H1 (cell line): ENCODE results near the gene DCBLD2. TPM values are rescaled to one million over a fixed set of nuclear protein-coding genes. Genes with fewer than 3 reads are reported as not detected.

Experiments
- CTCF ChIA-PET: fragments of 300-600 bp; sonication (Branson Sonifier 250); formaldehyde crosslinking; loops from one replicate; lab custom pipeline; 2021; ENCODE audit not compliant: partially characterized antibody; lab: Charles Lee
- POLR2A ChIA-PET: fragments of 300-600 bp; sonication (Branson Sonifier 250); formaldehyde crosslinking; loops from one replicate; lab custom pipeline; 2021; ENCODE audit warnings: inconsistent platforms; ENCODE audit not compliant: partially characterized antibody; lab: Charles Lee
- DNase-seq, 2 experiments: peaks; one replicate each; pipeline versions ENCODE4 v3.0.0 to v3.0.0-alpha.2; 2010 to 2022; ENCODE audit warnings: low spot score in 2 of 2, low read depth in 1 of 2, mixed read lengths in 1 of 2
- FAIRE-seq: peaks from 2 replicates; lab custom pipeline; 2011; peaks lifted over from hg19 to GRCh38; lab: Jason Lieb, UNC
- H2AFZ ChIP-seq: 2 replicates; pipeline ENCODE4 v1.8.1; 2012; ENCODE audit warnings: low read length, inconsistent platforms
- H2AK5ac ChIP-seq: 2 replicates; pipeline ENCODE4 v1.6.1; 2013; ENCODE audit warnings: low read depth, low read length
- H2BK120ac ChIP-seq: replicated peaks from 2 replicates; pipeline ENCODE3; 2013; ENCODE audit warnings: low read depth, low read length, inconsistent platforms
- H2BK12ac ChIP-seq: 2 replicates; pipeline ENCODE4 v1.6.1; 2013; ENCODE audit warnings: low read depth, low read length
- H2BK15ac ChIP-seq: 2 replicates; pipeline ENCODE4 v1.6.1; 2013; ENCODE audit warnings: low read length
- H2BK20ac ChIP-seq: 2 replicates; pipeline ENCODE4 v1.6.1; 2013; ENCODE audit warnings: low read length
- H2BK5ac ChIP-seq: 2 replicates; pipeline ENCODE4 v1.6.1; 2013; ENCODE audit warnings: low read depth, low read length
- H3K14ac ChIP-seq: 2 replicates; pipeline ENCODE4 v1.6.1; 2013; ENCODE audit warnings: inconsistent platforms; ENCODE audit not compliant: insufficient read length
- H3K18ac ChIP-seq: 2 replicates; pipeline ENCODE4 v1.6.1; 2013; ENCODE audit warnings: low read length; ENCODE audit errors: extremely low read depth
- H3K23ac ChIP-seq: 2 replicates; pipeline ENCODE4 v1.6.1; 2013; ENCODE audit warnings: inconsistent platforms; ENCODE audit not compliant: insufficient read length
- H3K23me2 ChIP-seq: 2 replicates; pipeline ENCODE4 v1.6.1; 2013; ENCODE audit warnings: low read depth, low read length
- H3K27ac ChIP-seq: 2 replicates; pipeline ENCODE4 v1.6.1; 2011; ENCODE audit warnings: low read depth, low read length, inconsistent platforms
- H3K27me3 ChIP-seq, 4 experiments: replicated peaks in 1 of 4; 1 replicate in 1 of 4; 2 replicates in 3 of 4; pipeline versions ENCODE4 v1.6.1 to v1.8.1; 2011 to 2013; ENCODE audit warnings: low read length in 3 of 4, mild to moderate bottlenecking in 3 of 4, inconsistent platforms in 2 of 4, mixed read lengths in 2 of 4, moderate library complexity in 1 of 4; ENCODE audit not compliant: control insufficient read depth in 3 of 4, insufficient read depth in 3 of 4; ENCODE audit errors: extremely low read depth in 1 of 4
- H3K36me3 ChIP-seq, 4 experiments: 2 replicates each; pipeline versions ENCODE4 v1.6.1 to v1.8.1; 2011 to 2013; ENCODE audit warnings: mild to moderate bottlenecking in 4 of 4, low read length in 3 of 4, moderate library complexity in 2 of 4, control low read depth in 1 of 4, inconsistent platforms in 1 of 4; ENCODE audit not compliant: insufficient read depth in 4 of 4, control insufficient read depth in 2 of 4
- H3K4ac ChIP-seq: replicated peaks from 2 replicates; pipeline ENCODE3; 2013; ENCODE audit warnings: low read length, low read depth, mixed read lengths, inconsistent platforms; ENCODE audit not compliant: insufficient read length
- H3K4me1 ChIP-seq, 4 experiments: replicated peaks in 1 of 4; 1 replicate in 1 of 4; 2 replicates in 3 of 4; pipeline versions ENCODE4 v1.6.1 to v1.8.1; 2011 to 2013; ENCODE audit warnings: low read length in 3 of 4, inconsistent platforms in 2 of 4, mixed read lengths in 1 of 4; ENCODE audit not compliant: insufficient read depth in 4 of 4, control insufficient read depth in 3 of 4
- H3K4me2 ChIP-seq, 2 experiments: 2 replicates each; pipeline versions ENCODE4 v1.6.1 to v1.8.1; 2011 to 2013; ENCODE audit warnings: low read depth in 2 of 2, low read length in 2 of 2, control low read depth in 1 of 2, inconsistent platforms in 1 of 2, mild to moderate bottlenecking in 1 of 2; ENCODE audit not compliant: insufficient read depth in 1 of 2
- H3K4me3 ChIP-seq, 4 experiments: fragments of 200-600, 300-600 bp in 1 of 4; sonication (generic), shearing (Covaris generic), sonication (Bioruptor Twin) in 1 of 4; 2 replicates each; pipeline versions ENCODE4 v1.5.1 to v1.8.1; 2011 to 2016; ENCODE audit warnings: low read length in 4 of 4, low read depth in 3 of 4, control low read depth in 2 of 4, inconsistent platforms in 2 of 4, mild to moderate bottlenecking in 2 of 4, mixed read lengths in 1 of 4, moderate library complexity in 1 of 4; ENCODE audit not compliant: insufficient read depth in 2 of 4; ENCODE audit errors: extremely low read depth in 1 of 4
- H3K56ac ChIP-seq: replicated peaks from 2 replicates; pipeline ENCODE3; 2013; ENCODE audit warnings: low read depth, mild to moderate bottlenecking, mixed read lengths, low read length, inconsistent platforms; ENCODE audit not compliant: insufficient read length
- H3K79me1 ChIP-seq: 2 replicates; pipeline ENCODE4 v1.6.1; 2013; ENCODE audit warnings: low read depth, low read length, control low read depth
- H3K79me2 ChIP-seq, 2 experiments: 2 replicates each; pipeline versions ENCODE4 v1.6.1 to v1.8.1; 2012 to 2013; ENCODE audit warnings: low read length in 2 of 2, mild to moderate bottlenecking in 2 of 2, inconsistent platforms in 1 of 2; ENCODE audit not compliant: insufficient read depth in 2 of 2, control insufficient read depth in 1 of 2
- H3K9ac ChIP-seq, 4 experiments: replicated peaks in 1 of 4; 1 replicate in 1 of 4; 2 replicates in 3 of 4; pipeline versions ENCODE4 v1.6.1 to v1.8.1; 2011 to 2013; ENCODE audit warnings: low read depth in 3 of 4, low read length in 3 of 4, control low read depth in 2 of 4, mild to moderate bottlenecking in 2 of 4, moderate library complexity in 2 of 4, inconsistent platforms in 1 of 4; ENCODE audit errors: extremely low read depth in 1 of 4
- H3K9me3 ChIP-seq, 2 experiments: 2 replicates each; pipeline versions ENCODE4 v1.6.1 to v1.8.1; 2012 to 2013; ENCODE audit warnings: mild to moderate bottlenecking in 2 of 2, moderate library complexity in 2 of 2, control low read depth in 1 of 2, inconsistent platforms in 1 of 2, low read depth in 1 of 2, low read length in 1 of 2, mixed read lengths in 1 of 2; ENCODE audit not compliant: insufficient read depth in 2 of 2
- H4K20me1 ChIP-seq, 2 experiments: replicated peaks in 1 of 2; 2 replicates each; pipeline versions ENCODE3 to v1.8.1; 2011 to 2013; ENCODE audit warnings: inconsistent platforms in 2 of 2, low read length in 2 of 2, mild to moderate bottlenecking in 1 of 2; ENCODE audit not compliant: insufficient read depth in 2 of 2, control insufficient read depth in 1 of 2
- H4K5ac ChIP-seq: 2 replicates; pipeline ENCODE4 v1.6.1; 2013; ENCODE audit warnings: low read length, low read depth, mixed read lengths, inconsistent platforms; ENCODE audit not compliant: insufficient read length
- H4K8ac ChIP-seq: 2 replicates; pipeline ENCODE4 v1.8.0; 2013; ENCODE audit warnings: mild to moderate bottlenecking, moderate library complexity, low read length, inconsistent platforms; ENCODE audit not compliant: insufficient read depth; ENCODE audit errors: extremely low read depth
- H4K91ac ChIP-seq: replicated peaks from 2 replicates; pipeline ENCODE3; 2013; ENCODE audit warnings: low read length, mixed read lengths, inconsistent platforms; ENCODE audit not compliant: insufficient read length
- RAD21 ChIP-seq, 2 experiments: IDR thresholded peaks in 1 of 2; conservative IDR thresholded peaks in 1 of 2; 2 replicates each; pipeline ENCODE4 v1.6.1; 2011; ENCODE audit warnings: low read depth in 2 of 2, low read length in 2 of 2, improper control_type of control experiment in 1 of 2, inconsistent platforms in 1 of 2, mild to moderate bottlenecking in 1 of 2, moderate library complexity in 1 of 2
- WGBS, 2 experiments: shearing (Covaris generic) in 1 of 2; methylation state at CpG; one replicate each; pipeline versions ENCODE4 v1.1.6 to v1.1.7; 2013 to 2015; ENCODE audit warnings: low lambda C conversion rate in 2 of 2, mixed read lengths in 2 of 2, inconsistent platforms in 1 of 2, low coverage in 1 of 2, missing lambda C conversion rate in 1 of 2; ENCODE audit not compliant: insufficient replicate concordance in 2 of 2, insufficient coverage in 1 of 2, insufficient read length in 1 of 2; ENCODE audit errors: extremely low coverage in 1 of 2, missing lambda C conversion rate in 1 of 2; 5-methylcytosine and 5-hydroxymethylcytosine counted together
- polyA plus RNA-seq, 7 experiments: library from polyadenylated mRNA; depleted of rRNA in 3 of 7; stranded (reverse) in 5 of 7; unstranded in 2 of 7; fragments of >200 nt in 5 of 7; fragments of 200-250 nt in 2 of 7; gene quantifications; 1 replicate in 5 of 7; 2 replicates in 1 of 7; 4 replicates in 1 of 7; pipeline versions ENCODE4 v1.2.1 to v1.2.3, GENCODE V29; 2011 to 2013; ENCODE audit warnings: missing spikeins in 2 of 7, mixed read lengths in 2 of 7
- total RNA-seq: library from RNA; stranded (reverse); fragmentation: NEBNext Ultra II Directional; extraction: Animal tissue kit (Norgen Biotek cat#: 25700); gene quantifications from 2 replicates; pipeline ENCODE4 v1.2.1, GENCODE V29; 2021
- TF ChIP-seq, protein P1 (sequence below): IDR thresholded peaks from 2 replicates; pipeline ENCODE4 v1.6.1; 2012; ENCODE audit warnings: inconsistent platforms
- TF ChIP-seq, protein P2 (sequence below), 3 experiments: IDR thresholded peaks; 1 replicate in 2 of 3; 2 replicates in 1 of 3; pipeline versions ENCODE4 v1.5.1 to v1.6.1; 2011; ENCODE audit warnings: low read length in 3 of 3, mild to moderate bottlenecking in 3 of 3, inconsistent platforms in 2 of 3, low read depth in 1 of 3, moderate library complexity in 1 of 3; ENCODE audit not compliant: insufficient read depth in 1 of 3; ENCODE audit errors: control extremely low read depth in 1 of 3

DCBLD2 gene
- total and polyA plus RNA-seq, 2 of the 8 experiments (the other 6 are each of a cell fraction or from before 2014, with no cell fraction given), result 19.6 to 63.8 TPM

DNA sequence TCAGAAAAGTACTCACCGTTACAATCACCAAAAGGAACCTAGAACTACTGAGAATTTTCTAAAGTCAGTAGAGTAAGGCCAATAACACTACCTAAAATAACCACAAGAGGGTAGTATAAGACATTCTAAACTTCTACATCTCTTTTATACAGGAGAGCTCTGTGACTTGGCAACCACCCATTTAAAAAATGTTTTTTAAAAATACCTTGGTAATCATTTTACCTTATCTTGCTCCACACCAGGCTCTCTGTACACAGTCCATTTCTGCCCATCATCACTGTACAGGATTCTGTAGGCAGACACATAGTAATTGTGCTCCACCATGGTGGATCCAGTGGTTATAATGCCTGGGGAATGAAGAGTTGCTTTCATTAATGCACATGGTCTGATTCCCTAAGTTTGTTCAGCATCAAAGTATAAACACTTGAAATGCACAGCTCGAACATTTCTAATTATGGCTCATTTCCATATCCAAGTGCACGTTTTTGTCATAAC is 83.9 kb downstream of the DCBLD2 start:
- H3K18ac ChIP-seq, result no peak overlapping the region
- no peak overlapping the region for H2AK5ac ChIP-seq
- H4K5ac ChIP-seq, result no peak overlapping the region
- H2BK15ac ChIP-seq, result no peak overlapping the region
- H2BK12ac ChIP-seq, result no peak overlapping the region
- DNase-seq (no peak), FAIRE-seq (peak; percentile 63)
- no peaks in the 10 kb centered on the region for H3K27me3 ChIP-seq
- no peak overlapping the region for H2BK120ac ChIP-seq
- POLR2A ChIA-PET, result interaction anchor here (1.2 kb wide), 1 partner anchor 177 kb away, joined by 3 read pairs; no protein-coding TSS in a partner anchor
- CTCF ChIA-PET, result interaction anchor here (0.6 to 7.5 kb wide), 39 partner anchors 9 to 537 kb away, joined by 3 to 146 read pairs (median 3); no protein-coding TSS in a partner anchor
- no peaks in the 10 kb centered on the region for H3K79me2 ChIP-seq
- no peak overlapping the region for H3K4ac ChIP-seq
- no peaks in the 10 kb centered on the region for H3K9me3 ChIP-seq
- H3K4me3 ChIP-seq, result no peak overlapping the region
- H4K91ac ChIP-seq, result no peak overlapping the region
- no peak overlapping the region for H2BK20ac ChIP-seq
- TF ChIP-seq, protein P1, sequence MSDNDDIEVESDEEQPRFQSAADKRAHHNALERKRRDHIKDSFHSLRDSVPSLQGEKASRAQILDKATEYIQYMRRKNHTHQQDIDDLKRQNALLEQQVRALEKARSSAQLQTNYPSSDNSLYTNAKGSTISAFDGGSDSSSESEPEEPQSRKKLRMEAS, result no peak
- TF ChIP-seq RAD21 (IDR thresholded peaks at IDR 0.05 in 1 of 2, conservative IDR thresholded peaks at IDR 0.05 in 1 of 2; ENCODE audit: low read depth in 2 of 2, low read length in 2 of 2), result peak; percentile 64
- TF ChIP-seq, protein P2, sequence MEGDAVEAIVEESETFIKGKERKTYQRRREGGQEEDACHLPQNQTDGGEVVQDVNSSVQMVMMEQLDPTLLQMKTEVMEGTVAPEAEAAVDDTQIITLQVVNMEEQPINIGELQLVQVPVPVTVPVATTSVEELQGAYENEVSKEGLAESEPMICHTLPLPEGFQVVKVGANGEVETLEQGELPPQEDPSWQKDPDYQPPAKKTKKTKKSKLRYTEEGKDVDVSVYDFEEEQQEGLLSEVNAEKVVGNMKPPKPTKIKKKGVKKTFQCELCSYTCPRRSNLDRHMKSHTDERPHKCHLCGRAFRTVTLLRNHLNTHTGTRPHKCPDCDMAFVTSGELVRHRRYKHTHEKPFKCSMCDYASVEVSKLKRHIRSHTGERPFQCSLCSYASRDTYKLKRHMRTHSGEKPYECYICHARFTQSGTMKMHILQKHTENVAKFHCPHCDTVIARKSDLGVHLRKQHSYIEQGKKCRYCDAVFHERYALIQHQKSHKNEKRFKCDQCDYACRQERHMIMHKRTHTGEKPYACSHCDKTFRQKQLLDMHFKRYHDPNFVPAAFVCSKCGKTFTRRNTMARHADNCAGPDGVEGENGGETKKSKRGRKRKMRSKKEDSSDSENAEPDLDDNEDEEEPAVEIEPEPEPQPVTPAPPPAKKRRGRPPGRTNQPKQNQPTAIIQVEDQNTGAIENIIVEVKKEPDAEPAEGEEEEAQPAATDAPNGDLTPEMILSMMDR (IDR thresholded peaks at IDR 0.05; ENCODE audit: control extremely low read depth in 1 of 3, insufficient read depth in 1 of 3, low read depth in 1 of 3, low read length in 3 of 3), result peak in 2 of 3 experiments; percentile 22 to 60; a peak in 2 of 4 replicates
- no peak overlapping the region for H4K8ac ChIP-seq
- H3K23ac ChIP-seq, result no peak overlapping the region
- no peaks in the 10 kb centered on the region; a peak in 1 of 7 replicates for H3K4me1 ChIP-seq
- no peak overlapping the region for H3K14ac ChIP-seq
- H3K56ac ChIP-seq, result no peak overlapping the region
- no peak overlapping the region for H2AFZ ChIP-seq
- H3K23me2 ChIP-seq, result no peaks in the 10 kb centered on the region
- no peaks in the 10 kb centered on the region for H4K20me1 ChIP-seq
- no peaks in the 10 kb centered on the region for H3K79me1 ChIP-seq
- H3K4me2 ChIP-seq, result no peak overlapping the region
- H2BK5ac ChIP-seq, result no peak overlapping the region
- no peak overlapping the region for H3K27ac ChIP-seq
- H3K36me3 ChIP-seq, result peaks cover 0 to 21% (median 7%) of the 10 kb centered on the region in 4 experiments; a peak in 4 of 8 replicates
- WGBS, 2 experiments, result 61% methylated on average over 3 of the region's 3 CpGs; no CpG with 5 or more reads in 1 of the 2 experiments
- no peak overlapping the region for H3K9ac ChIP-seq
